Measurements from ENCODE around the gene KCTD4. TPM values are rescaled to one million over a fixed set of nuclear protein-coding genes. Genes with fewer than 3 reads are reported as not detected.

Gene KCTD4
- total and polyA plus RNA-seq, 7 donors = 0.22 to 6.8 (median 1.4) TPM

GRCh38 chr13:45231305-45231704 is 30.5 kb upstream of the KCTD4 start:
- Histone ChIP-seq H3K4me1 (peaks cover 0 to 14% (median 13%) of the 10 kb centered on the region in 4 donors), H3K27me3 (no peaks in the 10 kb centered on the region), H3K9me3 (no peaks in the 10 kb centered on the region), H3K27ac (peak overlapping the region in 2 of 4 donors; percentile 26 to 32), H3K36me3 (no peaks in the 10 kb centered on the region), H3K4me3 (no peak overlapping the region)
- DNase-seq = no peak
- intact Hi-C loops (cut with DNase I) = no loop called here
- 92 to 93% methylated on average over 4 of the region's 4 CpGs for WGBS, 2 donors
- TF ChIP-seq POLR2AphosphoS5 (IDR thresholded peaks at IDR 0.05) (no peak), EP300 (IDR thresholded peaks at IDR 0.05) (no peak), CTCF (IDR thresholded peaks at IDR 0.05) (no peak), POLR2A (IDR thresholded peaks at IDR 0.05) (no peak)

GRCh38 chr13:45229172-45229571 is 28.3 kb upstream of the KCTD4 start:
- no peak overlapping the region for H3K27ac ChIP-seq
- no peaks in the 10 kb centered on the region for H3K36me3 ChIP-seq
- H3K27me3 ChIP-seq = no peaks in the 10 kb centered on the region
- no peaks in the 10 kb centered on the region for H3K9me3 ChIP-seq
- WGBS, 2 donors = 95 to 99% methylated on average over 4 of the region's 4 CpGs
- H3K4me1 ChIP-seq = peaks cover 0 to 13% (median 8%) of the 10 kb centered on the region in 4 donors
- intact Hi-C loops (cut with DNase I) = no loop called here
- no peak overlapping the region for H3K4me3 ChIP-seq
- TF ChIP-seq EP300 (IDR thresholded peaks at IDR 0.05) (no peak), CTCF (IDR thresholded peaks at IDR 0.05) (no peak), POLR2A (IDR thresholded peaks at IDR 0.05) (no peak), POLR2AphosphoS5 (IDR thresholded peaks at IDR 0.05) (no peak)
- no peak for DNase-seq

- Histone ChIP-seq H3K27me3 (no peaks in the 10 kb centered on the region), H3K27ac (no peak overlapping the region), H3K4me1 (peaks cover 0 to 13% (median 8%) of the 10 kb centered on the region in 4 donors), H3K4me3 (no peak overlapping the region), H3K9me3 (no peaks in the 10 kb centered on the region), H3K36me3 (no peaks in the 10 kb centered on the region)
- TF ChIP-seq POLR2A (IDR thresholded peaks at IDR 0.05) (no peak), POLR2AphosphoS5 (IDR thresholded peaks at IDR 0.05) (no peak), EP300 (IDR thresholded peaks at IDR 0.05) (no peak), CTCF (IDR thresholded peaks at IDR 0.05) (no peak)
- intact Hi-C loops (cut with DNase I) = no loop called here
- 96 to 98% methylated on average over 5 of the region's 5 CpGs for WGBS, 2 donors
- DNase-seq = no peak
Observed at GRCh38 chr13:45228002-45228401, 27.2 kb upstream of the KCTD4 start.

GRCh38 chr13:45226024-45226423 is 25.2 kb upstream of the KCTD4 start:
- H3K9me3 ChIP-seq = no peaks in the 10 kb centered on the region
- no peaks in the 10 kb centered on the region for H3K27me3 ChIP-seq
- H3K27ac ChIP-seq = no peak overlapping the region
- no peak for TF ChIP-seq POLR2AphosphoS5 (IDR thresholded peaks at IDR 0.05)
- WGBS, 2 donors = 81 to 83% methylated on average over 3 of the region's 3 CpGs
- peaks cover 0 to 7% (median 6%) of the 10 kb centered on the region in 4 donors for H3K4me1 ChIP-seq
- no peak for DNase-seq
- intact Hi-C loops (cut with DNase I) = no loop called here
- H3K36me3 ChIP-seq = no peaks in the 10 kb centered on the region
- no peak overlapping the region for H3K4me3 ChIP-seq

- TF ChIP-seq POLR2AphosphoS5 (IDR thresholded peaks at IDR 0.05) (no peak), CTCF (IDR thresholded peaks at IDR 0.05) (no peak), POLR2A (IDR thresholded peaks at IDR 0.05) (no peak), EP300 (IDR thresholded peaks at IDR 0.05) (no peak)
- Histone ChIP-seq H3K4me3 (no peak overlapping the region), H3K9me3 (no peaks in the 10 kb centered on the region), H3K36me3 (no peaks in the 10 kb centered on the region), H3K27ac (no peak overlapping the region), H3K4me1 (peaks cover 0 to 9% (median 6%) of the 10 kb centered on the region in 4 donors), H3K27me3 (no peaks in the 10 kb centered on the region)
- no peak for DNase-seq
- intact Hi-C loops (cut with DNase I) = no loop called here
- WGBS, 2 donors = 95 to 98% methylated on average over 4 of the region's 4 CpGs
Observed at GRCh38 chr13:45225370-45225769, 24.5 kb upstream of the KCTD4 start.
